Naive thymus-derived CD4-positive, alpha-beta T cell (primary cell): ENCODE measurements around the gene EPB41L5. TPM values are rescaled to one million over a fixed set of nuclear protein-coding genes. Genes with fewer than 3 reads are reported as not detected.

Experiments
- ATAC-seq: fragments of 150-1000 bp; cut with Tn5 transposase; 2 replicates; pipeline ENCODE4 v1.10.0; 2021; ENCODE audit warnings: mild to moderate bottlenecking, moderate library complexity
- CTCF ChIA-PET: fragments of 350-600 bp; sonication (Branson Sonifier 250); formaldehyde crosslinking; loops from one replicate; lab custom pipeline; 2021; ENCODE audit warnings: antibody characterized with exemption; lab: Charles Lee
- POLR2A ChIA-PET: fragments of 350-600 bp; sonication (Branson Sonifier 250); formaldehyde crosslinking; loops from one replicate; lab custom pipeline; 2021; ENCODE audit warnings: antibody characterized with exemption, inconsistent platforms; lab: Charles Lee
- DNase-seq, 9 donors: peaks; one replicate each; pipeline versions ENCODE4 v3.0.0 to v3.0.0-alpha.2; 2020 to 2022; ENCODE audit warnings: mixed read lengths in 1 of 9
- H3K27ac ChIP-seq: one replicate; pipeline ENCODE4 v1.7.0; 2013; ENCODE audit warnings: mild to moderate bottlenecking, low read depth, low read length, moderate library complexity
- H3K27me3 ChIP-seq, 2 donors: one replicate each; pipeline ENCODE4 v1.7.0; 2013; ENCODE audit warnings: low read length in 2 of 2, mild to moderate bottlenecking in 2 of 2, moderate library complexity in 2 of 2; ENCODE audit not compliant: control insufficient read depth in 2 of 2, insufficient read depth in 2 of 2
- H3K36me3 ChIP-seq, 3 experiments: 1 replicate in 2 of 3; 2 replicates in 1 of 3; pipeline ENCODE4 v1.7.0; 2013; ENCODE audit warnings: low read length in 3 of 3, mild to moderate bottlenecking in 3 of 3, moderate library complexity in 1 of 3; ENCODE audit not compliant: insufficient read depth in 3 of 3, control insufficient read depth in 2 of 3
- H3K4me1 ChIP-seq, 2 donors: one replicate each; pipeline ENCODE4 v1.7.0; 2013; ENCODE audit warnings: low read length in 2 of 2, mild to moderate bottlenecking in 2 of 2, moderate library complexity in 1 of 2; ENCODE audit not compliant: control insufficient read depth in 2 of 2, insufficient read depth in 2 of 2
- H3K4me3 ChIP-seq: 2 replicates; pipeline ENCODE4 v1.7.0; 2013; ENCODE audit warnings: mild to moderate bottlenecking, low read length
- H3K9me3 ChIP-seq, 3 experiments: 1 replicate in 2 of 3; 2 replicates in 1 of 3; pipeline ENCODE4 v1.7.0; 2013; ENCODE audit warnings: low read length in 3 of 3; ENCODE audit not compliant: control insufficient read depth in 2 of 3
- H3K27ac Mint-ChIP-seq, 9 donors: one replicate each; pipeline ENCODE4 v1.8.0; 2020 to 2022; ENCODE audit warnings: mixed read lengths in 9 of 9, mild to moderate bottlenecking in 8 of 9, moderate library complexity in 5 of 9, inconsistent platforms in 2 of 9
- H3K27me3 Mint-ChIP-seq, 5 donors: one replicate each; pipeline ENCODE4 v1.8.0; 2021 to 2022; ENCODE audit warnings: mixed read lengths in 5 of 5, mild to moderate bottlenecking in 1 of 5
- H3K36me3 Mint-ChIP-seq, 5 donors: one replicate each; pipeline ENCODE4 v1.8.0; 2020 to 2022; ENCODE audit warnings: mixed read lengths in 5 of 5, mild to moderate bottlenecking in 3 of 5, inconsistent platforms in 1 of 5
- H3K4me1 Mint-ChIP-seq, 7 donors: one replicate each; pipeline ENCODE4 v1.8.0; 2020 to 2022; ENCODE audit warnings: mixed read lengths in 7 of 7, mild to moderate bottlenecking in 3 of 7, inconsistent platforms in 1 of 7
- H3K4me3 Mint-ChIP-seq, 10 donors: one replicate each; pipeline ENCODE4 v1.8.0; 2020 to 2022; ENCODE audit warnings: mild to moderate bottlenecking in 10 of 10, mixed read lengths in 10 of 10, moderate library complexity in 6 of 10, inconsistent platforms in 2 of 10
- H3K9me3 Mint-ChIP-seq, 11 donors: one replicate each; pipeline ENCODE4 v1.8.0; 2020 to 2022; ENCODE audit warnings: mixed read lengths in 11 of 11, mild to moderate bottlenecking in 4 of 11, inconsistent platforms in 1 of 11, moderate library complexity in 1 of 11
- intact Hi-C, 2 donors: fragments of 100-400 bp; cut with micrococcal nuclease; formaldehyde crosslinking; loops; one replicate each; pipeline ENCODE4 v1.15.1; 2023
- polyA plus RNA-seq, 2 donors: library from polyadenylated mRNA; unstranded; fragments of 300-500 nt; fragmentation: Illumina TruSeq; gene quantifications; one replicate each; pipeline ENCODE4 v1.2.3, GENCODE V29; 2021
- total RNA-seq, 6 experiments: library from RNA in 5 of 6; stranded (reverse) in 5 of 6; gene quantifications; 1 replicate in 5 of 6; 2 replicates in 1 of 6; pipeline ENCODE4 v1.2.3 and lab custom pipeline; 2021 to 2026

Gene EPB41L5
- total and polyA plus RNA-seq, 7 experiments from 2014 or later = 2.2 to 9.3 (median 6.5) TPM

DNA sequence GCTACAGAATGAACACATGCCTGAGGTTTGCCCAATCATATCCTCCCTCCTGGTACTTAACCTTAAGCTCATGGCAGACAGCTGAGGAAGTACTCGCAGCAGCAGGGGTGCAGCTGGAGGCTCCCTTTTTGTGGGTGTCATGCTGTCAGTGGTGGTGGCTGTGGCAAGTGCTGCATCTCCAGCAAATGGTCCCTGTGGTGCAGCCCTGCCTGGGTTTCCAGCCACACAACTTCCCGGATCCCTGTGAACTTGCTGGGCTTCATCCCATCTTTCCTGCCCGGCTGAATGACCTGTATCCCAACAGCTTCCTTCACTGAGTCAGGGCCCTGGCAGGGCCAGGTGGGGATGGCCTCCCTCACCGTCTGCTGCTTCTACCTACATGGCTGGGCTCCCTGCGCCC is 205.3 kb downstream of the EPB41L5 start:
- H3K9me3 ChIP-seq = peaks cover 0 to 24% (median 0%) of the 10 kb centered on the region in 3 experiments
- no peak overlapping the region for H3K27ac ChIP-seq
- ATAC-seq (no peak), DNase-seq (no peak)
- ChIA-PET CTCF (interaction anchor here (2.1 kb wide), 1 partner anchor 95 kb away, joined by 7 read pairs; no protein-coding TSS in a partner anchor), POLR2A (interaction anchor here (0.7 to 2.8 kb wide), 4 partner anchors 9 to 539 kb away, joined by 3 to 16 read pairs (median 3); partner anchors contain the start of genes RALB and TMEM177)
- H3K36me3 ChIP-seq = no peaks in the 10 kb centered on the region
- peaks cover 10 to 15% of the 10 kb centered on the region in 2 donors for H3K4me1 ChIP-seq
- Mint-ChIP-seq H3K9me3 (peaks cover 0 to 47% (median 22%) of the 10 kb centered on the region in 11 donors), H3K4me1 (peaks cover 23 to 38% (median 25%) of the 10 kb centered on the region in 7 donors), H3K4me3 (no peak overlapping the region), H3K36me3 (peaks cover 7 to 60% (median 54%) of the 10 kb centered on the region in 5 donors), H3K27me3 (no peaks in the 10 kb centered on the region), H3K27ac (no peak overlapping the region)
- intact Hi-C loops = no loop called here
- H3K27me3 ChIP-seq = no peaks in the 10 kb centered on the region
- H3K4me3 ChIP-seq = no peak overlapping the region

GRCh38 chr2:120219291-120219690 is 206.4 kb downstream of the EPB41L5 start:
- Mint-ChIP-seq H3K4me1 (peaks cover 28 to 42% (median 33%) of the 10 kb centered on the region in 7 donors), H3K36me3 (peaks cover 7 to 60% (median 54%) of the 10 kb centered on the region in 5 donors), H3K9me3 (peaks cover 0 to 47% (median 22%) of the 10 kb centered on the region in 11 donors), H3K27me3 (no peaks in the 10 kb centered on the region), H3K4me3 (no peak overlapping the region), H3K27ac (no peak overlapping the region)
- Histone ChIP-seq H3K4me3 (no peak overlapping the region), H3K36me3 (no peaks in the 10 kb centered on the region), H3K27me3 (no peaks in the 10 kb centered on the region), H3K4me1 (peaks cover 17 to 20% of the 10 kb centered on the region in 2 donors), H3K27ac (no peak overlapping the region), H3K9me3 (peaks cover 0 to 24% (median 0%) of the 10 kb centered on the region in 3 experiments)
- intact Hi-C loops = no loop called here
- POLR2A ChIA-PET = interaction anchor here (1.2 to 2.8 kb wide), 3 partner anchors 13 to 37 kb away, joined by 3 to 16 read pairs (median 4); no protein-coding TSS in a partner anchor
- DNase-seq (no peak), ATAC-seq (no peak)
- CTCF ChIA-PET = interaction anchor here (1.6 kb wide), 1 partner anchor 44 kb away, joined by 7 read pairs; no protein-coding TSS in a partner anchor

GRCh38 chr2:120219766-120220165 is 206.9 kb downstream of the EPB41L5 start:
- Histone ChIP-seq H3K9me3 (peaks cover 0 to 24% (median 0%) of the 10 kb centered on the region in 3 experiments), H3K4me3 (no peak overlapping the region), H3K27ac (no peak overlapping the region), H3K4me1 (peaks cover 17 to 23% of the 10 kb centered on the region in 2 donors), H3K36me3 (no peaks in the 10 kb centered on the region), H3K27me3 (no peaks in the 10 kb centered on the region)
- H3K4me3 Mint-ChIP-seq = no peak overlapping the region
- intact Hi-C loops = no loop called here
- H3K9me3 Mint-ChIP-seq = peaks cover 0 to 47% (median 22%) of the 10 kb centered on the region in 11 donors
- peaks cover 7 to 60% (median 54%) of the 10 kb centered on the region in 5 donors for H3K36me3 Mint-ChIP-seq
- H3K27me3 Mint-ChIP-seq = no peaks in the 10 kb centered on the region
- no peak overlapping the region for H3K27ac Mint-ChIP-seq
- ChIA-PET POLR2A (interaction anchor here (1.2 to 2.8 kb wide), 3 partner anchors 12 to 36 kb away, joined by 3 to 16 read pairs (median 4); no protein-coding TSS in a partner anchor), CTCF (interaction anchor here (1.6 kb wide), 1 partner anchor 45 kb away, joined by 7 read pairs; no protein-coding TSS in a partner anchor)
- DNase-seq (no peak), ATAC-seq (no peak)
- peaks cover 32 to 47% (median 38%) of the 10 kb centered on the region in 7 donors for H3K4me1 Mint-ChIP-seq

- peaks cover 17 to 23% of the 10 kb centered on the region in 2 donors for H3K4me1 ChIP-seq
- peaks cover 34 to 53% (median 39%) of the 10 kb centered on the region in 7 donors for H3K4me1 Mint-ChIP-seq
- no peak overlapping the region for H3K27ac ChIP-seq
- H3K9me3 Mint-ChIP-seq = peaks cover 0 to 47% (median 22%) of the 10 kb centered on the region in 11 donors
- H3K27ac Mint-ChIP-seq = peak overlapping the region in 4 of 9 donors; percentile 0 to 86 (median 56)
- no peaks in the 10 kb centered on the region for H3K36me3 ChIP-seq
- ChIA-PET POLR2A (interaction anchor here (3.6 kb wide), 1 partner anchor 11 kb away, joined by 28 read pairs; no protein-coding TSS in a partner anchor), CTCF (no interaction called here)
- DNase-seq (no peak), ATAC-seq (no peak)
- H3K36me3 Mint-ChIP-seq = peaks cover 7 to 60% (median 54%) of the 10 kb centered on the region in 5 donors
- no peak overlapping the region for H3K4me3 ChIP-seq
- H3K4me3 Mint-ChIP-seq = peak overlapping the region in 8 of 10 donors; percentile 9 to 88 (median 69)
- intact Hi-C loops = no loop called here
- H3K9me3 ChIP-seq = peaks cover 0 to 22% (median 0%) of the 10 kb centered on the region in 3 experiments
- no peaks in the 10 kb centered on the region for H3K27me3 Mint-ChIP-seq
- H3K27me3 ChIP-seq = no peaks in the 10 kb centered on the region
These were observed 207.9 kb downstream of the EPB41L5 start for GRCh38 chr2:120220756-120221155.

DNA sequence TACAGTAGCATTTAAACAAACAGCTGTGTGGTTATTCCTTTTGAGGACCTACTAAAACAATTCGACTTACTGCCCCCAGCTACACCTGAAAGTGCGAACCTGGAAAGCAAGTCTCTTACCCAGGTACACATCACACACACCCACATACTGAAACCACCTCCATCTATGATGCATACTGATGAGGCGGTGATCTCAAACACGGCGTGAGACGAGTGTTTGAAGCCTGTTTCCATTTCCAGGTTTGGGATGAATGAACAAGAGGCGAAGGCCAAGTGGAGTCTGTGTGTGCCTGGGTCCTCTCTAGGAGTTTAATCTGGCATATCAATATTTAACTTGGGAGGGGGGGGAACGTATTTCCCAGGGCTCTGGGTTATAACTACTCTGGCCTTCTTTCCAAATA is 208.7 kb downstream of the EPB41L5 start:
- H3K9me3 Mint-ChIP-seq = peaks cover 0 to 43% (median 22%) of the 10 kb centered on the region in 11 donors
- ChIA-PET CTCF (interaction anchor here (1.1 kb wide), 2 partner anchors 11 to 92 kb away, joined by 3 to 4 read pairs; no protein-coding TSS in a partner anchor), POLR2A (interaction anchor here (1.2 to 3.6 kb wide), 6 partner anchors 10 to 49 kb away, joined by 3 to 28 read pairs (median 4); no protein-coding TSS in a partner anchor)
- ATAC-seq (no peak), DNase-seq (no peak)
- peaks cover 17 to 23% of the 10 kb centered on the region in 2 donors for H3K4me1 ChIP-seq
- H3K4me3 ChIP-seq = no peak overlapping the region
- no peaks in the 10 kb centered on the region for H3K27me3 Mint-ChIP-seq
- H3K27ac Mint-ChIP-seq = peak overlapping the region in 8 of 9 donors; percentile 56 to 91 (median 88)
- intact Hi-C loops = loop anchor here (2.0 kb wide), 5 partner anchors 65 to 855 kb away; partner anchors contain the start of genes C2orf76 (in 1 of the 2), DBI (in 1 of the 2), EPB41L5 (in 1 of the 2) and PTPN4 (in 1 of the 2)
- H3K4me3 Mint-ChIP-seq = peak overlapping the region; percentile 62 to 91 (median 83)
- H3K9me3 ChIP-seq = peaks cover 0 to 16% (median 0%) of the 10 kb centered on the region in 3 experiments
- H3K4me1 Mint-ChIP-seq = peaks cover 34 to 58% (median 45%) of the 10 kb centered on the region in 7 donors
- H3K36me3 Mint-ChIP-seq = peaks cover 7 to 56% (median 51%) of the 10 kb centered on the region in 5 donors
- no peaks in the 10 kb centered on the region for H3K36me3 ChIP-seq
- no peak overlapping the region for H3K27ac ChIP-seq
- H3K27me3 ChIP-seq = no peaks in the 10 kb centered on the region
